Calu3 (cell line): ENCODE measurements around the gene KLHL18. TPM values are rescaled to one million over a fixed set of nuclear protein-coding genes. Genes with fewer than 3 reads are reported as not detected.

Experiments
- BruUV-seq: library from RNA; stranded (reverse); fragments of 400-500 nt; replicated peaks from 2 replicates; lab custom pipeline; 2021; lab: Mats Ljungman, UMichigan
- CTCF ChIA-PET: fragments of 300-600 bp; sonication (Branson Sonifier 250); formaldehyde crosslinking; loops from one replicate; lab custom pipeline; 2022; ENCODE audit warnings: antibody characterized with exemption; lab: Charles Lee
- DNase-seq: peaks from one replicate; pipeline ENCODE4 v3.0.0; 2022
- H3K27ac Mint-ChIP-seq: one replicate; pipeline ENCODE4 v1.8.0; 2022; ENCODE audit warnings: mixed read lengths; ENCODE audit not compliant: unreplicated experiment
- H3K27me3 Mint-ChIP-seq: one replicate; pipeline ENCODE4 v1.8.0; 2022; ENCODE audit warnings: mixed read lengths; ENCODE audit not compliant: unreplicated experiment
- H3K36me3 Mint-ChIP-seq: one replicate; pipeline ENCODE4 v1.8.0; 2022; ENCODE audit warnings: mild to moderate bottlenecking, moderate library complexity, mixed read lengths; ENCODE audit not compliant: insufficient read depth, unreplicated experiment
- H3K4me1 Mint-ChIP-seq: one replicate; pipeline ENCODE4 v1.8.0; 2022; ENCODE audit warnings: mild to moderate bottlenecking, low read depth, mixed read lengths; ENCODE audit not compliant: unreplicated experiment
- H3K4me3 Mint-ChIP-seq: one replicate; pipeline ENCODE4 v1.8.0; 2022; ENCODE audit warnings: mild to moderate bottlenecking, low read depth, moderate library complexity, mixed read lengths; ENCODE audit not compliant: unreplicated experiment
- H3K9me3 Mint-ChIP-seq: one replicate; pipeline ENCODE4 v1.8.0; 2022; ENCODE audit warnings: low read depth, mixed read lengths; ENCODE audit not compliant: unreplicated experiment
- CTCF ChIP-seq: fragments of 200-600 bp; IDR thresholded peaks from one replicate; pipeline ENCODE4 v1.8.0; 2022; ENCODE audit warnings: antibody characterized with exemption; ENCODE audit not compliant: unreplicated experiment
- intact Hi-C: fragments of 100-400 bp; cut with micrococcal nuclease; formaldehyde crosslinking; loops from one replicate; pipeline ENCODE4 v1.10.0; 2022; ENCODE audit not compliant: unreplicated experiment
- total RNA-seq: library from RNA; stranded (reverse); gene quantifications from 2 replicates; pipeline ENCODE4 v1.2.3, GENCODE V29; 2022

KLHL18 gene
- total RNA-seq, 1 experiment from 2014 or later = 24.8 TPM

- no peaks in the 10 kb centered on the region for H3K9me3 Mint-ChIP-seq
- CTCF ChIA-PET = no interaction called here
- no peaks in the 10 kb centered on the region for H3K4me1 Mint-ChIP-seq
- H3K27me3 Mint-ChIP-seq = no peaks in the 10 kb centered on the region
- H3K27ac Mint-ChIP-seq = no peak overlapping the region
- intact Hi-C loops = no loop called here
- TF ChIP-seq CTCF = no peak
- no TSS peak for BruUV-seq
- DNase-seq = no peak
- peaks cover 33% of the 10 kb centered on the region for H3K36me3 Mint-ChIP-seq
- H3K4me3 Mint-ChIP-seq = no peak overlapping the region
These were observed 2.2 kb upstream of the KLHL18 start for GRCh38 chr3:47280519-47280918.

GRCh38 chr3:47283193-47283537 lies 421 bp downstream of the KLHL18 start:
- CTCF ChIA-PET = interaction anchor here (0.6 kb wide), 1 partner anchor 104 kb away, joined by 3 read pairs; no protein-coding TSS in a partner anchor
- intact Hi-C loops = no loop called here
- Mint-ChIP-seq H3K9me3 (no peaks in the 10 kb centered on the region), H3K4me1 (no peaks in the 10 kb centered on the region), H3K4me3 (peak overlapping the region; percentile 96), H3K27me3 (no peaks in the 10 kb centered on the region), H3K36me3 (peaks cover 38% of the 10 kb centered on the region), H3K27ac (peak overlapping the region; percentile 100)
- no TSS peak for BruUV-seq
- peak; percentile 19 for DNase-seq
- no peak for TF ChIP-seq CTCF

- CTCF ChIA-PET = interaction anchor here (0.6 to 0.7 kb wide), 3 partner anchors 20 to 288 kb away, joined by 4 to 7 read pairs (median 6); no protein-coding TSS in a partner anchor
- peak; percentile 29 for DNase-seq
- Mint-ChIP-seq H3K36me3 (peaks cover 39% of the 10 kb centered on the region), H3K9me3 (no peaks in the 10 kb centered on the region), H3K27ac (peak overlapping the region; percentile 100), H3K4me1 (no peaks in the 10 kb centered on the region), H3K27me3 (no peaks in the 10 kb centered on the region), H3K4me3 (peak overlapping the region; percentile 96)
- BruUV-seq = TSS peak; percentile 66
- no peak for TF ChIP-seq CTCF
- intact Hi-C loops = no loop called here
These were observed 1.0 kb downstream of the KLHL18 start for GRCh38 chr3:47283591-47284364.

- Mint-ChIP-seq H3K4me3 (no peak overlapping the region), H3K9me3 (no peaks in the 10 kb centered on the region), H3K27ac (no peak overlapping the region), H3K27me3 (no peaks in the 10 kb centered on the region), H3K36me3 (peaks cover 6% of the 10 kb centered on the region), H3K4me1 (no peaks in the 10 kb centered on the region)
- no TSS peak for BruUV-seq
- CTCF ChIA-PET = no interaction called here
- DNase-seq = no peak
- TF ChIP-seq CTCF = no peak
- intact Hi-C loops = no loop called here
These were observed 6.5 kb downstream of the KLHL18 start for GRCh38 chr3:47288966-47289910.
